SK-N-SH (cell line): ENCODE data around the gene BRD9. TPM values are rescaled to one million over a fixed set of nuclear protein-coding genes. Genes with fewer than 3 reads are reported as not detected.

Experiments used
- CTCF ChIA-PET: fragments of 300-600, 350-600 bp; formaldehyde crosslinking; extraction: SDS; loops from one replicate; lab custom pipeline; 2021; lab: Yijun Ruan, JAX
- POLR2A ChIA-PET: fragments of 350-600 bp; sonication (Branson Sonifier 250); formaldehyde crosslinking; extraction: SDS; loops from one replicate; lab custom pipeline; 2020; ENCODE audit warnings: antibody characterized with exemption, inconsistent platforms; lab: Yijun Ruan, JAX
- DNase-seq: peaks from one replicate; pipeline ENCODE4 v3.0.0; 2012
- H2AFZ ChIP-seq: fragments of 200-600 bp; sonication (generic); 2 replicates; pipeline ENCODE4 v1.8.1; 2016; ENCODE audit warnings: antibody characterized with exemption, mild to moderate bottlenecking, low read depth
- H3F3A ChIP-seq: fragments of 200-600 bp; sonication (generic); replicated peaks from 2 replicates; pipeline ENCODE3; 2016; ENCODE audit warnings: antibody characterized with exemption, mild to moderate bottlenecking; ENCODE audit not compliant: insufficient read depth
- H3K27ac ChIP-seq, 2 experiments: fragments of 200-500 bp in 1 of 2; fragments of 200-600 bp in 1 of 2; sonication (Bioruptor generic) in 1 of 2; sonication (generic), shearing (Covaris generic) in 1 of 2; 2 replicates each; pipeline versions ENCODE4 v1.5.1 to v1.6.1; 2014 to 2016; ENCODE audit warnings: low read depth in 2 of 2, inconsistent platforms in 1 of 2, low read length in 1 of 2, mild to moderate bottlenecking in 1 of 2, mixed read lengths in 1 of 2
- H3K27me3 ChIP-seq: fragments of 200-600 bp; sonication (generic), shearing (Covaris generic); 2 replicates; pipeline ENCODE4 v1.6.1; 2016; ENCODE audit warnings: mixed run types; ENCODE audit not compliant: insufficient read depth
- H3K36me3 ChIP-seq, 2 experiments: fragments of 200-500 bp in 1 of 2; fragments of 200-600 bp in 1 of 2; sonication (Bioruptor generic) in 1 of 2; sonication (generic) in 1 of 2; replicated peaks in 1 of 2; 2 replicates each; pipeline versions ENCODE3 to v1.5.1; 2014 to 2016; ENCODE audit warnings: low read length in 1 of 2, mild to moderate bottlenecking in 1 of 2; ENCODE audit not compliant: insufficient read depth in 2 of 2, control insufficient read depth in 1 of 2
- H3K4me1 ChIP-seq, 2 experiments: fragments of 200-500 bp in 1 of 2; fragments of 200-600 bp in 1 of 2; sonication (Bioruptor generic) in 1 of 2; sonication (generic), shearing (Covaris generic) in 1 of 2; 2 replicates each; pipeline versions ENCODE4 v1.5.1 to v1.6.1; 2014 to 2016; ENCODE audit warnings: low read depth in 1 of 2, low read length in 1 of 2, mixed run types in 1 of 2; ENCODE audit not compliant: insufficient read depth in 2 of 2, control insufficient read depth in 1 of 2
- H3K4me2 ChIP-seq: fragments of 200-600 bp; sonication (generic), shearing (Covaris generic); 2 replicates; pipeline ENCODE4 v1.6.1; 2017; ENCODE audit warnings: mixed run types
- H3K4me3 ChIP-seq, 2 experiments: fragments of 200-500 bp in 1 of 2; fragments of 200-600 bp in 1 of 2; sonication (Bioruptor generic) in 1 of 2; sonication (generic), shearing (Covaris generic) in 1 of 2; 2 replicates each; pipeline versions ENCODE4 v1.5.1 to v1.8.1; 2014 to 2016; ENCODE audit warnings: low read depth in 2 of 2, inconsistent platforms in 1 of 2, low read length in 1 of 2, mild to moderate bottlenecking in 1 of 2, mixed read lengths in 1 of 2, moderate library complexity in 1 of 2
- H3K79me2 ChIP-seq: fragments of 200-600 bp; sonication (generic); 2 replicates; pipeline ENCODE4 v1.8.1; 2017; ENCODE audit warnings: mild to moderate bottlenecking; ENCODE audit not compliant: insufficient read depth
- H3K9ac ChIP-seq: fragments of 200-600 bp; sonication (generic); 2 replicates; pipeline ENCODE4 v1.6.1; 2017; ENCODE audit warnings: mixed run types
- H3K9me2 ChIP-seq: fragments of 200-600 bp; sonication (generic); 2 replicates; pipeline ENCODE4 v1.6.1; 2017; ENCODE audit warnings: mixed run types
- H3K9me3 ChIP-seq: fragments of 200-600 bp; sonication (generic); 2 replicates; pipeline ENCODE4 v1.6.1; 2017; ENCODE audit warnings: mixed run types, mild to moderate bottlenecking, moderate library complexity
- H4K20me1 ChIP-seq: fragments of 200-600 bp; sonication (generic); 2 replicates; pipeline ENCODE4 v1.6.1; 2017; ENCODE audit warnings: mild to moderate bottlenecking, mixed run types; ENCODE audit not compliant: insufficient read depth
- CHD2 ChIP-seq: fragments of 150-350 bp; IDR thresholded peaks from 2 replicates; pipeline ENCODE4 v1.6.1; 2018; ENCODE audit warnings: low read length; ENCODE audit not compliant: partially characterized antibody
- CTCF ChIP-seq: fragments of 200-600 bp; sonication (generic); IDR thresholded peaks from 2 replicates; pipeline ENCODE4 v1.6.1; 2017; ENCODE audit warnings: antibody characterized with exemption, mild to moderate bottlenecking, moderate library complexity
- EP300 ChIP-seq, 2 experiments: IDR thresholded peaks; 2 replicates each; pipeline versions ENCODE4 v1.4.0 to v1.6.1; 2012; ENCODE audit warnings: borderline replicate concordance in 1 of 2, low read depth in 1 of 2, low read length in 1 of 2
- FOSL2 ChIP-seq: IDR thresholded peaks from 2 replicates; pipeline ENCODE4 v1.4.0; 2012; ENCODE audit warnings: low read depth, mild to moderate bottlenecking, moderate library complexity, borderline replicate concordance
- GATA2 ChIP-seq: sonication (generic); formaldehyde crosslinking; IDR thresholded peaks from 2 replicates; pipeline ENCODE4 v1.5.0; 2020; ENCODE audit warnings: mild to moderate bottlenecking, missing genetic modification reagents
- IRF3 ChIP-seq: fragments of 150-350 bp; IDR thresholded peaks from 2 replicates; pipeline ENCODE4 v1.6.1; 2016; ENCODE audit warnings: mild to moderate bottlenecking, low read depth, low read length
- JUND ChIP-seq: IDR thresholded peaks from 2 replicates; pipeline ENCODE4 v1.4.0; 2012
- MEF2A ChIP-seq: IDR thresholded peaks from 2 replicates; pipeline ENCODE4 v1.4.0; 2012; ENCODE audit warnings: low read depth, borderline replicate concordance
- POLR2AphosphoS5 ChIP-seq: IDR thresholded peaks from 2 replicates; pipeline ENCODE4 v1.6.1; 2012; ENCODE audit warnings: low read depth, low read length
- RAD21 ChIP-seq: IDR thresholded peaks from 2 replicates; pipeline ENCODE4 v1.6.1; 2012; ENCODE audit warnings: mild to moderate bottlenecking, low read length
- REST ChIP-seq: IDR thresholded peaks from 2 replicates; pipeline ENCODE4 v1.6.1; 2012; ENCODE audit warnings: mild to moderate bottlenecking, low read depth, low read length, moderate library complexity
- RFX5 ChIP-seq: IDR thresholded peaks from 2 replicates; pipeline ENCODE4 v1.6.1; 2012; ENCODE audit warnings: mild to moderate bottlenecking, improper control_type of control experiment, low read length
- RXRA ChIP-seq: IDR thresholded peaks from 2 replicates; pipeline ENCODE4 v1.4.0; 2012; ENCODE audit warnings: low read depth, mild to moderate bottlenecking, borderline replicate concordance
- SMC3 ChIP-seq: IDR thresholded peaks from 2 replicates; pipeline ENCODE4 v1.6.1; 2012; ENCODE audit warnings: low read depth, low read length, improper control_type of control experiment
- TAF1 ChIP-seq: IDR thresholded peaks from 2 replicates; pipeline ENCODE4 v1.6.1; 2012; ENCODE audit warnings: low read depth, mild to moderate bottlenecking, low read length, moderate library complexity, borderline replicate concordance
- TCF12 ChIP-seq: IDR thresholded peaks from 2 replicates; pipeline ENCODE4 v1.4.0; 2012
- TEAD4 ChIP-seq: IDR thresholded peaks from 2 replicates; pipeline ENCODE4 v1.4.0; 2012; ENCODE audit warnings: mild to moderate bottlenecking, borderline replicate concordance; ENCODE audit not compliant: insufficient read depth
- YY1 ChIP-seq: IDR thresholded peaks from 2 replicates; pipeline ENCODE4 v1.4.0; 2012; ENCODE audit warnings: low read depth, mild to moderate bottlenecking
- ZBTB33 ChIP-seq: IDR thresholded peaks from 2 replicates; pipeline ENCODE4 v1.4.0; 2012; ENCODE audit warnings: low read depth, borderline replicate concordance
- WGBS: methylation state at CpG from one replicate; pipeline ENCODE4 v1.1.6; 2017; ENCODE audit warnings: low lambda C conversion rate; 5-methylcytosine and 5-hydroxymethylcytosine counted together
- polyA plus RNA-seq, 3 experiments: library from polyadenylated mRNA; depleted of rRNA; stranded (reverse); fragments of >200 nt; gene quantifications; 2 replicates each; pipeline ENCODE4 v1.2.3, GENCODE V29; 2012

Gene BRD9
- polyA plus RNA-seq, 1 of the 3 experiments (the other 2 are of a cell fraction) = 19.5 TPM

GRCh38 chr5:939368-939767, 46.8 kb upstream of the BRD9 start:
- Histone ChIP-seq H4K20me1 (no peaks in the 10 kb centered on the region), H3K4me3 (no peak overlapping the region), H3K27ac (no peak overlapping the region), H3K4me2 (no peak overlapping the region), H3K27me3 (peaks cover 16% of the 10 kb centered on the region), H3K9ac (no peak overlapping the region), H3K9me2 (no peaks in the 10 kb centered on the region), H3K9me3 (no peaks in the 10 kb centered on the region), H3K79me2 (no peaks in the 10 kb centered on the region), H3K36me3 (no peaks in the 10 kb centered on the region), H2AFZ (no peak overlapping the region), H3K4me1 (no peaks in the 10 kb centered on the region; a peak in 1 of 4 replicates), H3F3A (no peaks in the 10 kb centered on the region)
- ChIA-PET POLR2A (no interaction called here), CTCF (interaction anchor here (0.9 to 1.1 kb wide), 3 partner anchors 16 to 235 kb away, joined by 3 to 4 read pairs (median 3); no protein-coding TSS in a partner anchor)
- DNase-seq = no peak
- 65% methylated on average over 6 of the region's 7 CpGs for WGBS
- no peak for TF ChIP-seq ZBTB33
- no peak for TF ChIP-seq MEF2A
- no peak for TF ChIP-seq CHD2
- TF ChIP-seq IRF3 = no peak
- no peak for TF ChIP-seq POLR2AphosphoS5
- no peak for TF ChIP-seq RAD21
- no peak for TF ChIP-seq GATA2 (CRISPR knock-in tag)
- no peak for TF ChIP-seq EP300 (IDR thresholded peaks at IDR 0.05; ENCODE audit: borderline replicate concordance in 1 of 2, low read depth in 1 of 2, low read length in 1 of 2)

- POLR2A ChIA-PET = no interaction called here
- no peaks in the 10 kb centered on the region for H3K9me2 ChIP-seq
- no peaks in the 10 kb centered on the region for H3F3A ChIP-seq
- no peaks in the 10 kb centered on the region for H3K9me3 ChIP-seq
- no peak overlapping the region for H3K4me3 ChIP-seq
- CTCF ChIA-PET = interaction anchor here (1.2 to 6.0 kb wide), 4 partner anchors 10 to 231 kb away, joined by 3 to 54 read pairs (median 5); no protein-coding TSS in a partner anchor
- H3K79me2 ChIP-seq = no peaks in the 10 kb centered on the region
- H4K20me1 ChIP-seq = no peaks in the 10 kb centered on the region
- no peak overlapping the region for H3K27ac ChIP-seq
- no peak for TF ChIP-seq JUND
- TF ChIP-seq EP300 (IDR thresholded peaks at IDR 0.05; ENCODE audit: borderline replicate concordance in 1 of 2, low read depth in 1 of 2, low read length in 1 of 2) = no peak
- no peak for TF ChIP-seq CTCF
- no peak for TF ChIP-seq TAF1
- no peak for TF ChIP-seq FOSL2
- no peak for TF ChIP-seq TEAD4
- TF ChIP-seq RFX5 = no peak
- no peak for TF ChIP-seq REST
- TF ChIP-seq SMC3 = no peak
- no peak for TF ChIP-seq YY1
- TF ChIP-seq TCF12 = no peak
- TF ChIP-seq RXRA = no peak
- no peak for DNase-seq
- H3K36me3 ChIP-seq = no peaks in the 10 kb centered on the region
- no peak overlapping the region for H3K9ac ChIP-seq
- H3K4me2 ChIP-seq = no peak overlapping the region
- no peaks in the 10 kb centered on the region for H3K4me1 ChIP-seq
- H3K27me3 ChIP-seq = peaks cover 12% of the 10 kb centered on the region
- 33% methylated on average over 10 of the region's 14 CpGs for WGBS
- no peak overlapping the region for H2AFZ ChIP-seq
These were observed 44.7 kb upstream of the BRD9 start for GRCh38 chr5:937151-937924.
